GM19328 (cell line): Measurements from ENCODE around the gene KIRREL1.

ENCODE experiments used
- ATAC-seq: cut with Tn5 transposase; IDR thresholded peaks from one replicate; pipeline ENCODE4 v1.9.1; 2021; ENCODE audit warnings: mild to moderate bottlenecking, moderate library complexity; ENCODE audit not compliant: unreplicated experiment

KIRREL1 gene

DNA sequence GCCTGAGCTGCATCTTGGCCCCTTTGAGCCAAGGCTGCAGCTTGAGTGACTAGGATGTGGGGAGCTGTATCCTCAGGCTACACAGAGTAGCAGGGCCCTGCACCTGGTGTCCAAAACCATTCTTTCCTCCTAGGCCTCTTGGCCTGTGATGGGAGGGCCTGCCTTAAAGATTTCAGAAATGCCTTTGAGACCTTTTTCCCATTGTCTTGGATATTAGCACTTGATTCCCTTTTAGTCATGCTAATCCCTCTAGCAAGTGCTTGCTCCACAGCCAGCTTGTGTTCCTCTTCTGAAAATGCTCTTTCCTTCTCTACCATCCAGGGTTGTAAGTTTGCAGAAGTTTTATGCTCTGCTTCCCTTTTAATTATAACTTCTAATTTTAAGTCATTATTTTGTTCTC is 21.7 kb upstream of the KIRREL1 start:
- ATAC-seq = no peak

DNA sequence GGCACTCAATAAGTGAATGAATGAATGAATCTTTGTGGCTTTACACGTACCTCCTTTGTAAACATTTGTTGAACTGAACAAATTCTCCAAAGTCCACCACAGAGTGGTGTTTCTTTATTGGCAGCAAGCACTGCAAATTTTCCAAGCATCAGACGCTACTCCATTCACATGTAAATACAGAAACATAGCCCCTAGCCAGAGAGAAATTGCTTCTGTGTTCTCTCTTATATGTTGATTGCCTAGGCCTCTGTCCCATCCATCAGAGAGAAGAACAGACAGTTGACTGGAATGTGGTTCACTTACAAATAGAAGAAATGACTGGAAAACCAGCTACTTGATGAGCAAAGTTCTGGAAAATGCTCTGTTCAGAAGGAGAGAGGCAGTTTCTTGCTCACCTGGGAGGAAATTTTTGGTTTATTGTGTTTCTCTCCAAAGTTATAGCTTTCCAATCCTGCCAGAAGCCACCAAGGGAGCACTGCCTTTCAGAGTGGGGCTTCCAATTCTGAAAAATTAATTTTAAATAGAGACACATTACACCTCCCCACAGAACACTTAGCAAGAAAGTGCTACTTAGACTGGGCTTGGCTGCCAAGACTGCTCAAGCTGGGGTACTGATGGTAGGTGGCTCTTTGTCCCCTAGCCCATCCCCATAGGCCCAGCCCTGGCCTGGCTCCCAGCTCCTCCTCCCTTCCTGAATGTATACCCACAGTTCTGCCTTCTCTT is 18.1 kb upstream of the KIRREL1 start:
- no peak for ATAC-seq

DNA sequence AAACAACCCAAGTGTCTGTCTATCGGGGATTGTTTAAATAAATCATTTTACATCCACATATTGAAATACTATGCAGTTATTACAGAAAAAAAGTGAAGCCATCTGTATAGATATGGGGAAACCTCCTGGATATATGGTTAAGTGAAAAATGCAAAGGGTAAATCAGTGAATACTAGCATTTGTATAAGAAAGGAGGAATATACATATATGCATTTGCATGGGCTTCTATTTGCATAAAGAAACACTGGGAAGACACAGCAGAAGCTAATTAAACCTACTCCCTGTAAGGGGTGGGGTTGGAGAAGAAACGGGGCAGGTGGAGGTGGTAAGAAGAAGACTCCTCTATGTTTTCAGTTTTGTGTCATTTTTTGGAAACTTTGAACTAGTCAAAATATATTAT is 16.6 kb upstream of the KIRREL1 start:
- no peak for ATAC-seq

DNA sequence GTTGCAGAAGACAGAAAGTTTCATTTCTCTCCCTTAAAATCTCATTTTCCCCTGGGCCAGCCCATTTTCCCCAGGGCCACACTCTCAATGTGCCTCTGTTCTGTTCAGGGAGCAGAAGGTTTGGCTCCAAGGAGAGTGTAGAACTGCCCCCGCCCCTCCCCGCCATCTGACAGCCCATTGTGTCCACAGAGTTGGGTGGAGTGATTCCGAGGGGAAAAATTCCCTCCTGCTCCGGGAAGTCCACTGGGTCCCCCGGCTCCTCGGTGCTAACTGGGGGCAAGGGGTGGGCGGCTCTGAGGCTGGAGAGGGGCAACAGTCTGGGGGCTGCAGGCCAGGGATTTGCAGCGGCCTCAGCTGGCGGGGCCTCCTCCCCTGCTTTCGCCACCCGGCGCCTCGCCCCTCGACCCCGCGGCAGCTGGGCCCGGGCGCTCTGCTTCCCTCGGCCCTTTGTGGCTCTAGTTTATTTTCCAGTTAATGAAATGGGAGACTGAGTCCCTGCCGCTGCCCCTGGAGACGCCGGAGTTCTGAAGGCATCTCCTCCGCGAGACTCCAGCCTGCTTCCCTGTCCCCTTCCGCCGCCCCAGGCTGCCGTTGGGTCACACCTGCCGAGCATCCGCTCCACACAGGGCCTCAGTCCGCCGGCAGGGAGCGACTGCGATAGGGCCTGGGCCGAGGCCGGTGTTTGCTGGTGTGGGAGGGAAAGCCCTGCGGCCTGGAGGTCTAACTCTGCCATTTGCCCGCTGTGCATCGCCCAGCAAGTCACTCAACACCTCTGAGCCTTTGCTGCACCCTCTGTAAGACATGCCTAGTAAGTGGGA is 14.7 kb upstream of the KIRREL1 start:
- ATAC-seq = no peak

DNA sequence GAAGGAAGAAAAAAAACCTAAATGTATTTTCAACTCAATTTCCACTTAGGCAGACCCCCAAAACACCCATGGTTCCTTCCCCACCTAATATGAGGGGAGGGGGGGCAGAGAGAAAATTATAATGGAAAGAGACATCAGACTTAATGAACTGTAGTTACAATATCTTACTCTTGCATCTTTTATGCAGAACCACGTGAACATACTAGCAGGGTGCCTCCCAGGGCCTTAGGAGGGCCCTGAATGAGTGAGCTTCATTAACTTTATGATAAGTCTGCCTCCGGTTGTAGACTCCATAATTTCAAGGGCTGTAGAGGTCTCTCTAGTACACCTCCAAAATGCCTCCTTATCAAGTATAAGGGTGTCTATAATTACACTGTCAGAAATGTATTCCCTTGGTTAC is 11.3 kb upstream of the KIRREL1 start:
- no peak for ATAC-seq

DNA sequence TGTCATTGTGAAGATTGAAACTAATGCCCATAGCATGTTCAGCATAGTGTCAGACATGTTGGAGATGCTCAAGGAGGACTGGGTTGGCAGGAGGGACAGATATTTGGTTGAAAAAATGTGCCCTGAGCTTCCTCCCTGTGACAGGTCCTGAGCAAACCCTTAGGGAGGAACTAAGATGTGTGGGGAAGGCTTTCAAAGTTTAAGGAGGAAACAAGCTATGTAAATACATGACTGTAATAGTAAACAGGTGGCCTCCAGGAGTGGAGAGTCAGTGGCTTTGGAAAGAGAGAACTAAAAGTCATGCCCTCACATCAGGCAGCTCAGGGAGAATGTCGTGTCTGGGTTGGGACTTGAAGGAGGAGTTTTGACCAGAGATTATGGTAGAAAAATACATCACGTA is 9.7 kb upstream of the KIRREL1 start:
- no peak for ATAC-seq

DNA sequence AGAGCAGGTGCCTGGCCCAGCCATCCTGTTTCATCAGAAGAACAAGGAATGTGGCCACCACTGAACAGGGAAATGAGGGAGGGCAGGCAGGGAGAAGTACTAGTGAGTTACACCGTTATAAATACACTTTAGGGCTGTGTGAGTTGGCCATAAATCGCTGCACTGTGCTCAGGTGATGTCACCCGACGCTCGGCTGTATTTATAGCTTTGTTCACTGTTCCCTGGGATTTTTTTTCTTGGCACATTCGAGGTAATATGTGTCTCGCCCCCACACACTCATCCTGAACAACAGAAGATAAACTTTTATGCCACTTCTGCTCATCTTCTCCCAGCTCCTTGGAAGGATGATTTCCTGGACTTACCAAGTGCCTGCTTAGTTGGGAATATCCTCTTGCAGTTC is 9.0 kb upstream of the KIRREL1 start:
- no peak for ATAC-seq

DNA sequence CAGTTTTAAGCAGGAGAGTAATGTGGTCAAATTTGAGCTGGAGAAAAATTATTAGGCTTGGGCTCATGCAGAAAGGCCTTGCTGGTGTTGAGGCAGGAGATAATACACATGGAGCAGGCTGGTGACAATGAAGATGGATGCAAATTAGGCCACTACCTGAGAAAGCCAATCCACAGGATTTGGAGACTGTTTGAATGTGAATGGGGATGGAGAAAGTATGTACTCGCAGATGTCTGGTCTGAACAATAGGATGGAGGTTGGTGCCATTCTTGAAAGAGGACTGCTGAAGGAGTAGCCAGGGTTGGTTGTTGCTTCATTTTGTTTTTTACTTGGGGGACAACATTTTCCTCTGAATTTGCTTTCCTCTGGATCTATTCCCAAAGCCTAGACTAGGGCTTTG is 8.0 kb upstream of the KIRREL1 start:
- ATAC-seq = no peak

DNA sequence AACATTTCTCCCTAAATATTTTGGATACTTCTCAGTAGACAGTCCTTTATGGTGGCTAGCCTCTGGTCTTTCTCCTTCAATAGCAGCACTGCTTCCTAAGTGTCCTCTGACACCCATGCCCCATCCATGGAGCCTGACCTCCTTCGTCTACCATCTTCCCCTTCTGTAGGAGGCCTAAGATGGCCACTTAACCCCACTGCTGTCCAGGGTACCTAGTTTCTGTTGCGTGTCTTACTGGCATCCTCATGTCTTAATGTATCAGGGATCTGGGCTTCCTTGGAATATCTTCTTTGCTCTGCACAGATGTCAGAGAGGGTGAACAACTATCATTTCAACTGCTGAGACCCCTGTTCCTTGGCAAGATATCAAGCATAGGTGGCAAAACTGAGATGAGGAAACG is 5.4 kb upstream of the KIRREL1 start:
- no peak for ATAC-seq

DNA sequence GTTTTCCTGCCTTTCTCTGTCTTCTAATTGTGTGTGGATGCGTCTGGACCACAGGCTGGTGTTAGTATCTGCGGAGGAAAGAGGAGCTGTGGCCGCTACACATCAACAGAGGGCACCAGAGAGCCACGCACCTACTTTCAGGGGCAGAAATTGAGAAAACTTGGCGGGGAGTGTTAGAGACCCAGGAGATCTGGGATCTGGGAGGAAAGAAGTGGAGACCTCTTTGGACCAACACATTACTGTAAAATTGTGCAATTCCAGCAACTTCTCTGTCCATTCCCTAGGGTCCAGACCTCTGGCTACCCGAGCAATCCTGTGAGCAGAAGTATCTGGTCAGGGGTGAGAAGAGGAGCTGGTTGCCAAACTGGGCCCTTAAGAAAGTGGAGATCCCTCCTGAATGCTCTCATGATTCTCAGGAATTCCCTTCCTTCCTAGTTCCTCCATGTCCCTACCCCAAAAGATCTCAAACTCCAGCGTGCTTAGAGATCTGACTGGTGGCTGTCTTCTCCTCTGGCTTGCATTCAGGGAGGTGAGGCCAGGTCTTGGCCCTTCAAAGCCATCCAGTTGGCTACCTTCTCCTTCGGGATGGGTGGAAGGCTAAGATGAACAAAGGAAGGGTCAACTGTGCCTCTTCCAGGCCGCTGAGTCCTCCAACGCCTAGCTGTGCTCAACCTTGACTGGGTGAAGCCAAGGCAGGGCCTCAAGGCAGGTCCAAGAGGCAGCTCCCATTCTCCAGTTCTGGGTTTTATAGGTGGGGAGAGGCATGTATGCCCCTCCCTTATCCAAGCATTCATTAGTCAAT is 1.2 kb upstream of the KIRREL1 start:
- ATAC-seq = no peak

DNA sequence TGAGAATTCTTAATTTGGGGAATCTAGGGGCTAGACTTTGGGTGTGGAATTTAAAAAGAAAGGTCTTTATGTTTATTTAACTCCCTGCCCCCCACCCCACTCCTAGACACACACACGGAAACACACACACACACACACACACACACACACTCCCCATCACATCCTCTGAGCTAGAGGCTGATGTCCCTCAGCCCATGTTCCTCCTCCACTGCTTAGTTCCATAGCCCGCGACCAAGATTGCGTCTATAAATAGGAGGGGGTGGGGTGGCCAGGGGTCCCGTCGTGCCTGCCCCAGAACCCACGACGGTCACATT is 655 bp upstream of the KIRREL1 start:
- no peak for ATAC-seq

DNA sequence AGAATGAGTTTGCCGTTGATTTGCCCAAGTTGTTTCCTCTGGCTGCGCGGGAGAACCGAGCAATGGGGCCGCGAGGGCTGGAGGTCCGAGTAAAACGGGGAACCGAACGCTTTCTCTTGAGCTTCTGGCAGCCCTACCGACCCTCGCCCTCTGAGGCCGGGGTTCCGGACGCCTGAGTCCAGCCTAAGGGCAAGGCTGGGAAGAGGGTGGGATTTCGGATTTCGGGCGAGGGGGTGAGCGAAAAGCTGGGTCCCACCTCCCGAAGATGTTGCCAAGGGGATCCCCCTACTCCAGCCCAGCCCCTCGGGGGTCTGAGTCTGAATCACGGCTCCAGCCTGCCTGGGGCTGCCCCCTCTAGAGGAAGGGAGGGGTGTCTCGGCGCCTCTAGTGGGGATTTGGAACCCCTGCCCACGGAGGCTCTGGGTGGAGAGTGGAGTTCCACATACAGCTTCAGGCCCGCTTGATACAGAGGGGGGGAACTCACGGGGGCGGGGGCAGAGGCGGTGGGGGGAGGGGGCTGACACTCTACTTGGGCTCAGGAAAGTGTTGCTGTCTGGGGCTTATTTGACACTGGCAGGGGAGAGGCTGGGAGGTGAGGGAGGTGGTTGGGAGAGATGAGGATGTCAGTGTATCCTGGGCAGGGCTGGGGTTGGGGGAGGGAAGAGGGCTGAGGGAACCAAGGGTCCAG is 617 bp downstream of the KIRREL1 start:
- no peak for ATAC-seq

DNA sequence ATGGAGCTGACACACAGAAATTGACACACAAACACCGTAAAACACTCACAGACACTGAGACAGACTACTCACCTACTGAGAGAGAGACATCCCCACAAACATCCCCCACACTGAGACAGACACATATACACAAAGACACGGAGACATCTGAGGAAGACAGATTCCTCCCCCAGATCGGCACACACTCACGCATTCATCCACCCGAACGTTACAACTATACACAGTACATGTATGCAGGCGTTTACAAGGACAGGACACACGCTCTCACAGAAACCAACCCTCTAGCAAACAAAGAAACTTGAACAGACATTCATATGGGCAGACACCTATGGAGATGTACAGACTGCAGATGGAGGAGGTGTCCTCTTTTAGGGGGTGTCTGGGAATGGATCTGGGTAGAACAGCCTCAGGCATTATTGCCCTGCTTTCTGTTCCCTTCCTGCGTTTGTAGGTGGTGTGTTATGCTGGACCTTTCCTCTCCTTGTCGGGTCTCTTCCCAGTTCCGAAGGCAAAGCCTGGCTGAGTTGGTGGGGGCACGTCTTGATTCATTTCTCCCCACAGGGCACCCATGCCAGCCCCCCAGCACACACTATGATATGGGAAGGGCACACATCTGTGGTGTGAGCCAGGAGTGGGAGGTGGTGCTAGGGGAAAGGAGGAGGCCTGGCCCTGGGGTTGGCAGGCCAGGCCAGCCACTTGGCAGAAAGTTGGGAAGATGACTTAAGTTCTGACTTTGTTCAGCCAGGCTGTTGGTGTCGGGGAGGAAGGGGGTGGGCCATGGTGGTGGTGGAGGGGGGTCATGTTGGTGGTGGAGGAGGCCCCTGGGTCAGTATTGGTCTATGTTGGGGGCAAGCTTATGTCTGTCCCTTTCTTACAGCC is 1.5 kb downstream of the KIRREL1 start:
- no peak for ATAC-seq

DNA sequence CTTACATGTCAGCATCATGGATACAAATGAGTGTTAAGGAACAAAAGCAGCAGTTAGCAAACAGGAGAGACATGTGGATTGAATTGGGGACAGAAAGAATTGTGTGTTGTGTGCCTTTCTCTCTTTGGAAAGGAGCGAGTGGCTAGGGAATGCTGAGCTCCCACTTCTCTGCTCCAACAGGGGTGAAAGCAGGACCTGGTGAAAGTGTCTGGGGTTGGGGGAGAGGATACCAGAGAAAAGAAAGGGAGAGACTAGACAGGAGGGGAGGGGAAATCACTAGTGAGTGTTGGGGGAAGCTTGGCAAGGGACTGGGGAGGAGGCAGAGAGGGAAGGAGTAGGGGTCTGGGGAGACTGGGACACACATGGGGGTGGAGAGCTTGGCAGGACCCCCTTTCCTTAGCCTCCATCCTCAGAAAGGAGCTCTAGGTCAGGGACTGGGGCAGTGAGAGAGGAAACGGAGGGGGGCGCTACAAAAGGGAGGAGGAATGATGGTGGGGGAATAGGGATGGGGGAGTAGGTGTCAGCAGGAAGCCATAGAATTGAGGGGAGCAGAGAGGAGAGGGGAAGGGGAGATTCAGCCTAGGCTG is 2.2 kb downstream of the KIRREL1 start:
- no peak for ATAC-seq

DNA sequence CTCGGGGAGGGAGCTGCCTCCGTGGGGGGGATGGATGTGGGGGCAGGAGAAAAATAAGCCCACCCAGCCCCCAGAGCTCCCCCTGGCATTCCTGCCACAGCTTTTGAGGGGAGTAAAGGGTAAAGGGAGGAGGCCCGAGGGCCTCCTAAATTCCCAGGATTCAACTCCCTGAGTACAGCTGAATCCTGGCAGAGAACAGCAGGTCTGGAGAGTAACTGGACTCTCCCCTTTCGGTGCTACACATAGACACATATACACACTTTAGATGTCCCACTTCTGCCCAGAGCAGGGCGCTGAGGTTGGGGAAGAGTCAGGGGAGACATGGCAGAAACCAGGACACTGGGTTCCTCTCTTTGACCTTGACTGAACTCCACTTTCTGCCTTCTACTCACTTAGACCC is 3.0 kb downstream of the KIRREL1 start:
- no peak for ATAC-seq

DNA sequence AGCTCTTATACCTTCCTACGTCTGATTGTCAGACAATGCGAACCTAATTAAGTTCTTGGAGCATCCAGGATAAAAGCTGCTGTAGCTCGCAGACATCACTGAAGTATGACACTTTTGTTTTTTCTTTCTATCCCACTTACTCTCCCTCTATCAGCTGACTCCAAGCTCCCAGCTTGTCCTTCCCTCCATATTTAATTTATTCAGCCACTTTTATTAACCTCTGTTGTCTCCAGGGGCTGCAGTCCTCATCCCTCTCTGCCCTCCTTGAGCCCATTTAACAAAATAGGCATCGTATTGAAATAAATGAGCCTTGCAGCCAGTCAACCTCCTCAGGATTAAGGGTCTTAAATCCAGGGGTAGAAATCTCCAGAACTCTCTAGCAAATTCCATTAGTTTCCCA is 7.1 kb downstream of the KIRREL1 start:
- no peak for ATAC-seq

DNA sequence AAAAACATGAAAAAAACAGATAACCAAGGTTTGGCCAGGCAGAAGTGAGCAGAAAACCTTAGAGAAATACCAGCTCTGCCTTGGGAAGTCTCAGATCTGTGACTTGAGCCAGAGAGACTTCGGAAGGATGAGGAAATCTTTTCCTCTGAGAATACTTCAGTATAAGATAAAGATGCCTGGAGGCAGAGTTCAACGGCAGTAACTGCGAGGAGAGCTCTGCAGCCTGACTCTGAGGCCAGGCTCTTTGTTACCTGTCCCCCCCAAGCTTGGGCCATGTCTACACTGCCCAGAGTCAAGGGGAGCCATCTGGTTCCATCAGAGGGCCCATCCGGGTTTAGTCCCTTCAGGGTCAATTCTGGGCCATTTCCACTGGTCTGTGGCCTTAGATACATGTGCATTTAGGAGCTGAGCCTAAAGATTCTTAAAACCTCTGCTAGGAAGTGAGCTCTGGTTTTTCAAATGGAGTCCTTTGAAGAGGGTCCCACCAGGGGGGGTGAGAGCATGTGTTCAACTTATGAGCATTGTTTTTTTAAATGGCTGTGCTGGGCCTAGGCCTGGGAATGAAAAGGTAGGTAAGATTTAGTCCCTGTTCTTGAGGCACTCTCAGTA is 8.7 kb downstream of the KIRREL1 start:
- ATAC-seq = no peak

DNA sequence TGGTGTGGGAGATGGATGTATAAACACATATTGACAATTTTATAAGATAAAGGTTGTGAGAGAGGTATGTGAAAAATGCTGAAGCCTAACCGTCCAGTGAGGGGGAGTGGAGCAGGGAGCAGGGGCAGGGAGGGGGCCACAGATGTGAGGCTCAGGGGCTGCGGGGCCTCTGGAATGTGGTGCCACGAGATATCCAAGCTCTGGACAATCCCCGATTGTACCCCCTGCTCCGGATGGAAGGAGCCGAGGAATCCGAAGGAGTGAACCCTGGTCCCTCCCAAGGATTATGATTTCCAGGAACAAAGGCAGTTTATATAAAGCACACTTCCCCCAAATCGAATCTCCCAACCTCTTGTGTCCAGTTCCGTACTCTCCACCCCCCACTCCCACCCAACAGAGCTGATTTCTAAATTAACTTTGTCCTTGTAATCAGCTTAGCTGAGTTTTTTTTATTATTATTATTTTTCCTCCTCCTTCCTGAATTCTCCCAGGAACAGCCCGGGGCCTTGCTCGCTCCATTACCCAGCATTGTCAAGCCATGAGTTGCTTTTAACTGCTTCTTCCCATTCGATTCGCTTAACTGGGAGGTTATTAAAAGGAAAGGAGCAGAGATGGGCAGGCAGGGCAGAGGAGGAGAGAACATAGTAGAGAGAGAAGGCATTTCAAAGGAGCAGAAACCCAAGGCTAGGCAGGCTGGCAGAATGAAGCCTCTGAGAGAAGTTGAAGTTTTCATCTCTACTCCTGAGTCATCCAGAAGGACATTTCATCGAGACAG is 9.4 kb downstream of the KIRREL1 start:
- ATAC-seq = no peak

DNA sequence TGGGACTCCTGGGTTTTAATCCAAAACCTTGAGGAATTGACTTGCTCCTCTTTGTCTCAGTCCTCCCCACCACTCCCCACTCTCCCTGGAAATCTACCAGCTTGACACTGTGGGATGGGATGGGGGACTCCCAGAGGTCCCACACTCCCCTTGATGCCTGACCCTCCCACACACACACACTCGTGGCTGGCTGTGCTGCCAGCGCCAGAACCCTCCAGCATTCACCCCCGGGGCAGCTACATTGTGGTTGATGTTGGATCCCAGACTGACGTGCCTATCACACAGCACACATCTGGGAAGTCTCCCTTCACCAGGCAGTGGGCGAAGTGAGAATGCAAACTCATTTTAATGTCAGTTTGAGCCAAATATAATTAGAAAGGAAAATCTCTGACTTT is 10.0 kb downstream of the KIRREL1 start:
- no peak for ATAC-seq
